NB4 (cell line): ENCODE results near the gene ESYT1.

ENCODE experiments used
- DNase-seq: peaks from one replicate; pipeline ENCODE4 v3.0.0; 2010; ENCODE audit warnings: low read depth
- H3K4me3 ChIP-seq: one replicate; pipeline ENCODE4 v1.5.1; 2011; ENCODE audit warnings: mild to moderate bottlenecking, low read depth, low read length, moderate library complexity
- MAX ChIP-seq: IDR thresholded peaks from 2 replicates; pipeline ENCODE4 v1.6.1; 2011; ENCODE audit warnings: low read depth, low read length
- MYC ChIP-seq: IDR thresholded peaks from 2 replicates; pipeline ENCODE4 v1.6.1; 2011; ENCODE audit warnings: low read depth, low read length
- POLR2A ChIP-seq: IDR thresholded peaks from 2 replicates; pipeline ENCODE4 v1.6.1; 2011; ENCODE audit warnings: mild to moderate bottlenecking; ENCODE audit not compliant: insufficient read length; ENCODE audit errors: extremely low read depth
- TF ChIP-seq, protein P1 (sequence below): IDR thresholded peaks from one replicate; pipeline ENCODE4 v1.5.1; 2012; ENCODE audit warnings: low read depth, low read length

The ESYT1 gene

DNA sequence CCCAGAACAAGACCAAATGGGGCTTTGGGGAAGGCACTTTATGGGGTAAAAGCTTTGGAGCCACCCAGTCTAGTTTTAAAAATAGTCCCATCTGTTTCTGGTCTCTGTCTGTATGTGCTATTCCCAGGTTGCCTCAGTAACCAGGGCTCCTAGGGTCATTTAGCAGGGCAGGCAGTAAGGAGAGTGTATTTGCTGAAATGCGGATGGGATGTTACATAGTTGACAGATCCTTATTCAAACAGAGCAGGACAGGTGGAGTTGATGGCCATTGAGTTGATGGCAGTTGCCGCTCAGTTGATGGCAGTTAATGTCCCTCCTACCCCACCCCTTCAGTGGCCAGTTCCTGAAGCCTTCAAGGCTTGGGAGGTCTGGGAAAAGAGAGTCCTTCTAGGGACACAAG is 5.4 kb upstream of the ESYT1 start:
- DNase-seq: no peak
- TF ChIP-seq, protein P1, sequence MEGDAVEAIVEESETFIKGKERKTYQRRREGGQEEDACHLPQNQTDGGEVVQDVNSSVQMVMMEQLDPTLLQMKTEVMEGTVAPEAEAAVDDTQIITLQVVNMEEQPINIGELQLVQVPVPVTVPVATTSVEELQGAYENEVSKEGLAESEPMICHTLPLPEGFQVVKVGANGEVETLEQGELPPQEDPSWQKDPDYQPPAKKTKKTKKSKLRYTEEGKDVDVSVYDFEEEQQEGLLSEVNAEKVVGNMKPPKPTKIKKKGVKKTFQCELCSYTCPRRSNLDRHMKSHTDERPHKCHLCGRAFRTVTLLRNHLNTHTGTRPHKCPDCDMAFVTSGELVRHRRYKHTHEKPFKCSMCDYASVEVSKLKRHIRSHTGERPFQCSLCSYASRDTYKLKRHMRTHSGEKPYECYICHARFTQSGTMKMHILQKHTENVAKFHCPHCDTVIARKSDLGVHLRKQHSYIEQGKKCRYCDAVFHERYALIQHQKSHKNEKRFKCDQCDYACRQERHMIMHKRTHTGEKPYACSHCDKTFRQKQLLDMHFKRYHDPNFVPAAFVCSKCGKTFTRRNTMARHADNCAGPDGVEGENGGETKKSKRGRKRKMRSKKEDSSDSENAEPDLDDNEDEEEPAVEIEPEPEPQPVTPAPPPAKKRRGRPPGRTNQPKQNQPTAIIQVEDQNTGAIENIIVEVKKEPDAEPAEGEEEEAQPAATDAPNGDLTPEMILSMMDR: no peak
- no peak for TF ChIP-seq MYC
- TF ChIP-seq POLR2A: no peak
- no peak for TF ChIP-seq MAX
- no peak overlapping the region for H3K4me3 ChIP-seq

GRCh38 chr12:56124133-56124532 is 3.9 kb upstream of the ESYT1 start:
- no peak for DNase-seq
- no peak for TF ChIP-seq MAX
- no peak for TF ChIP-seq POLR2A
- no peak for TF ChIP-seq MYC
- TF ChIP-seq, protein P1: no peak
- H3K4me3 ChIP-seq: no peak overlapping the region

- no peak for TF ChIP-seq MAX
- TF ChIP-seq, protein P1: no peak
- no peak for TF ChIP-seq POLR2A
- TF ChIP-seq MYC: no peak
- DNase-seq: peak; percentile 83
- H3K4me3 ChIP-seq: peak overlapping the region; percentile 59
These were observed 1.3 kb upstream of the ESYT1 start for GRCh38 chr12:56126732-56127239.

DNA sequence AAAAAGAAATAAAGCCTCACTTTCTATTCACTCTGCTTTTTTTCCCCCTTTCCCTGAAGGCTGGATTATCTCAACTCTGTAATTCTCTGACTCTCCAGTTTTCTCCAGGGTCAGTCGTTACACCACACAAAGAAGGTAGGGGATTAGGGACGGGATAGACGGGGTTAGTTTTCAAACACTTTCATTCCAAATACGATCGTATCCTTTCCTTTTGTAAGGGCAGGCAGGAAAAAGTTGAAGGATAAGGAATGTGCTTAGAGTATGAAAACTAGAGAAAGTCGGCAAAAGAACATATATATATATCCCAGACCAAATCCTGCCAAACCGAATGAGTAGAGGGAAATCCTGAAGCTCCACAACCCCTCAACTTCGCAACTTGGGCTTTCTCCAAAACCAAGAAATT is 581 bp upstream of the ESYT1 start:
- TF ChIP-seq POLR2A: no peak
- TF ChIP-seq MYC: no peak
- no peak for TF ChIP-seq MAX
- DNase-seq: no peak
- H3K4me3 ChIP-seq: peak overlapping the region; percentile 59

DNA sequence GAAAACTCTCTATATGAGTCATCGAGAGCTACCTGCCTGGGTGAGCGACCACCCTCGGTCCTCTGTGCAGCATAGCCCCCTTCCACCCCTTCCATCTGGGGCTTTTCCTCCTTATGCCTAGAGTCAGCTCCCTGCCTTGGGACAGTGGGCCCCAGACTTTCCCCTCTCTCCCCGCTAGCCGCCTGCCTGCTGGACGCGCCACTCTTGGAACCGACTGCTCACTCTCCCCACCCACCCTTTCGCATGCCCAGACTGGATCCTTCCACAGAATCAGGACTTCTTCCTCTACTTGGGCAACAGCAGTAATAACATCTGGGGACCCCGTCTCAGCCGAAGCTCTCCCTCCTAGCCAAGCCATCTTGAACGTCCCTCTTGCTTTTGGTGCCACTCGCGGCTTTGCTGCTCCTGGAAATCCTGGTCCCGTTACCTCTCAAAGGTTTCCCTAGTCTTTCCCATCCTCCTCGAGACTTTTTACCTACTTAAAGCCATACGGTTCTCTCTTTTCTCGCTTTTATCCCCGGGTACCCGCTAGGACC is 671 bp downstream of the ESYT1 start:
- no peak for TF ChIP-seq MAX
- TF ChIP-seq POLR2A: no peak
- TF ChIP-seq MYC: no peak
- TF ChIP-seq, protein P1: no peak
- H3K4me3 ChIP-seq: peak overlapping the region; percentile 94
- DNase-seq: peak; percentile 62

DNA sequence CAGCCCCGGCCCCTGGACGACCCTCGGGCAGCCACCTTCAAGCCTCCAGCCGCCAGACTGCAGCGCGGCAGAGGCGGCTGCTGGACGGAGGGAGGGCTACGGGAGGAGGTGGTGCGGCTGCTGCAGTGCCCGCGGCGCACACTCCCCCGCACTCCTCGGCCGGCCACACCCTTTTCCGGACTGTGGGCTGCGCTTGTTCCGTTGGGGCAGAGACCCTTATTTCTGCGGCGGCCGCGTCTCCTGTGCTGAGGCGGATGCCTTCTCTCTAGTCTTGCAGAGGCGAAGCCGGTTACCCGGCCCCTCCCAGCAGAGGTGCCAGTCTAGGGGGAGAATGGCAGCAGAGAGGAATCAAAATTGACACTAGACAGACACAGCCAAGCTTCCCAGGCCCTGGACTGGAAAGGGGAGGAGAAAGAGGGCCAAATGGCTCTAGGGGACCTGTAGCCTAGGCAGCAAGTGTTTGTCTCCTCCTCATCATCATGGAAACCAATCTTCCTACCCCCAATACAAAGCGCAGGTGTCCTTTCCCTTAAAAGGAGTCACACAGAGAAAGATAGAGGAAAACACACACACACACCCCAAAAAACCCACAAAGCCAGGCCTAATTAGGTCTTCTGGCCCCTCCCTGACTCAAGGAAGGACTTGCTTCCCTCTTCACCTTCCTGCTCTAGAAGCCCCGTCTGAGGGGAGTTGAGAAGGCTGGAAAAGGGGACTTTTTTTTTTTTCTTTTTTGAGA is 1.3 kb downstream of the ESYT1 start:
- peak; percentile 98 for DNase-seq
- TF ChIP-seq, protein P1: no peak
- peak; percentile 82 for TF ChIP-seq POLR2A
- TF ChIP-seq MYC: no peak
- TF ChIP-seq MAX: peak; percentile 60; the same call in 1 of the 2 replicates
- H3K4me3 ChIP-seq: peak overlapping the region; percentile 94
